Ishikawa (cell line): Measurements from ENCODE around the gene NCK2.

Experiments used
- CEBPB ChIP-seq: IDR thresholded peaks from 2 replicates; pipeline ENCODE4 v1.6.1; 2012
- CREB1 ChIP-seq: IDR thresholded peaks from 2 replicates; pipeline ENCODE4 v1.6.1; 2012; ENCODE audit warnings: low read depth
- EGR1 ChIP-seq: IDR thresholded peaks from 2 replicates; pipeline ENCODE4 v1.6.1; 2012
- EP300 ChIP-seq: IDR thresholded peaks from 2 replicates; pipeline ENCODE4 v1.6.1; 2012; ENCODE audit warnings: borderline replicate concordance
- FOXM1 ChIP-seq: IDR thresholded peaks from 2 replicates; pipeline ENCODE4 v1.6.1; 2012; ENCODE audit warnings: low read depth, borderline replicate concordance
- NFIC ChIP-seq: IDR thresholded peaks from 2 replicates; pipeline ENCODE4 v1.6.1; 2012
- RAD21 ChIP-seq: IDR thresholded peaks from 2 replicates; pipeline ENCODE4 v1.6.1; 2012; ENCODE audit warnings: low read depth
- TAF1 ChIP-seq: IDR thresholded peaks from 2 replicates; pipeline ENCODE4 v1.6.1; 2012; ENCODE audit warnings: low read depth, mild to moderate bottlenecking
- TCF12 ChIP-seq: IDR thresholded peaks from 2 replicates; pipeline ENCODE4 v1.6.1; 2012; ENCODE audit warnings: low read depth
- TEAD4 ChIP-seq: IDR thresholded peaks from 2 replicates; pipeline ENCODE4 v1.6.1; 2012
- YY1 ChIP-seq: IDR thresholded peaks from 2 replicates; pipeline ENCODE4 v1.6.1; 2012; ENCODE audit warnings: low read depth
- ZBTB7A ChIP-seq: IDR thresholded peaks from 2 replicates; pipeline ENCODE4 v1.6.1; 2012; ENCODE audit warnings: low read depth
- TF ChIP-seq, protein P1 (sequence below): IDR thresholded peaks from 2 replicates; pipeline ENCODE4 v1.6.1; 2012; ENCODE audit warnings: low read depth, mild to moderate bottlenecking
- TF ChIP-seq, protein P2 (sequence below): IDR thresholded peaks from 2 replicates; pipeline ENCODE4 v1.6.1; 2012
- TF ChIP-seq, protein P3 (sequence below): IDR thresholded peaks from 2 replicates; pipeline ENCODE4 v1.6.1; 2012

Gene NCK2

DNA sequence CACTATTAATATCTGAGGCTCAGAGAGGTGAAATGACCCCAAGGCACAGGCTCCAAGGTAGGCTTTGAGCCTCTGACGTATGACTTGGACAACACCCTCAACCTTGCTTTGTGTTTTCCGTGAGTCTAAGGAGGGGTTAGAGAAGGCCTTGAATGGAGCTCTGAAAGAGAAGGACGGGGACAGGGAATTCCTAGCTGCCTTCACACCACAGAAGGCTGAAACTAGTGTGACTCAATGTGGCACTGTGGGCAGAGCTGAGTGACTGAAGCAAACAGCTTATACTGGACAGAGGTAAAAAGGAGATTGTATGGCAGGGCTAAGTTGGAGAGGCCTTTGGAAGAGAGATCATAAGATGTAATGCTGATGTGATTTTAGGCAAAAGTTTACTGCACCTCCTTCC lies 3.5 kb upstream of the NCK2 start:
- no peak for TF ChIP-seq YY1
- TF ChIP-seq CREB1, result no peak

DNA sequence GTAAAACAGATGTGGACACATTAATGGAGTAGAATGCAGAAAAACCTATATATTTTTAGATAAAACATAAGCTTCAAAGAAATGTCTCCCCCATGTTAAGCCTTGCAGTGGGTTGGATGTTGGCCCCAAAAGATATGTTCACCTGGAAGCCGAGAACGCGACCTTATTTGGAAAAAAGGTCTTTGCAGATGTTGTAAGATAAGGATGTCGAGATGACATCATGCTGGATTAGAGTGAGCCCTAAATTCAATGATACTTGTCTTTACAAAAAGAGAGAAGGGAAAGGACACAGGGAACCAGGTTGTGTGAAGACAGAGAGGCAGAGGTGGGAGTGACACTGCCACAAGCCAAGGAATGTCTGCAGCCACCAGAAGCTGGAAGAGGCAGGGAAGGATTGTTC lies 3.1 kb upstream of the NCK2 start:
- TF ChIP-seq CREB1 (no peak), TEAD4 (no peak), EGR1 (no peak), FOXM1 (no peak)

DNA sequence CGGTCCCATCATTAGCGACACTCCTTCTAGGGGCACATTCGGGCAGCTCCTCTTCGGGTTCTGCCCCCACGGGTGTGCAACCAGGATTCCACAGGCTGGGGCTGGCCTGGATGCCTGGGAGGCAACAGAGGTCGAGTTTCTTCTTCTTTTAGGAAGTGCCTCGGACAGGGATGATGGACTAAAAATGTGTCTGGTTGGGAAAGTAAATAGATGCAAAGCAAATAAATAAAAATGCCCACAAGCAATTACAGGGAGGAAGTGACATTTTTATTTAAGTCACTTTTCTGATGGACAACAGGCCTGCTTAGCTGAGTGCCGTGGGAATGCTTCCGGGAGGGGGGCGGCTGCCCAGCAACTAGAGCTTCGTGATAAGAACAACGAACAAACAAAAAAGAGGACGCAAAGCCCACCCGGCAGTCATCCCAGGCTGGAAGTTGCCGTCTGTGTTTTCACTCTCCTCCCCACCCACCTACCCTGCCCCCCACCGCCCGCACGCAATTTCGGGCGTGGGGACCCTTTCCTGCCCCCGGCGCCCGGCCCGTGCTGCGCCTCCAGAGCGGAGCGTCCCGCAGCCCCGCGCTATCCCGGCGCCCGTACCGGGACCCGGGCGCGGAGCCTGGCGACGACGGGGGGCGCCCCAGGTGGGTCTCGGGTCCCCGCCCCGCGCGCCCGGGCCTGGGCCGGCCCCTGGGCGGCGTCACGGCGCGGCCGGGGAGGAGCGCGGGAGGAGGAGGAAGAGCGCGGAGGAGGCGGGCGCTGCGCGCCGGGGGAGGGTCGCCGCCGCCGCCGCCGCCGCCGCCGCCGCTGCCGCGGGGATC lies 412 bp upstream of the NCK2 start:
- TF ChIP-seq TCF12 (no peak), ZBTB7A (0 out of 2 replicates have a peak, but pooled peaks have one; percentile 48), CEBPB (no peak)

DNA sequence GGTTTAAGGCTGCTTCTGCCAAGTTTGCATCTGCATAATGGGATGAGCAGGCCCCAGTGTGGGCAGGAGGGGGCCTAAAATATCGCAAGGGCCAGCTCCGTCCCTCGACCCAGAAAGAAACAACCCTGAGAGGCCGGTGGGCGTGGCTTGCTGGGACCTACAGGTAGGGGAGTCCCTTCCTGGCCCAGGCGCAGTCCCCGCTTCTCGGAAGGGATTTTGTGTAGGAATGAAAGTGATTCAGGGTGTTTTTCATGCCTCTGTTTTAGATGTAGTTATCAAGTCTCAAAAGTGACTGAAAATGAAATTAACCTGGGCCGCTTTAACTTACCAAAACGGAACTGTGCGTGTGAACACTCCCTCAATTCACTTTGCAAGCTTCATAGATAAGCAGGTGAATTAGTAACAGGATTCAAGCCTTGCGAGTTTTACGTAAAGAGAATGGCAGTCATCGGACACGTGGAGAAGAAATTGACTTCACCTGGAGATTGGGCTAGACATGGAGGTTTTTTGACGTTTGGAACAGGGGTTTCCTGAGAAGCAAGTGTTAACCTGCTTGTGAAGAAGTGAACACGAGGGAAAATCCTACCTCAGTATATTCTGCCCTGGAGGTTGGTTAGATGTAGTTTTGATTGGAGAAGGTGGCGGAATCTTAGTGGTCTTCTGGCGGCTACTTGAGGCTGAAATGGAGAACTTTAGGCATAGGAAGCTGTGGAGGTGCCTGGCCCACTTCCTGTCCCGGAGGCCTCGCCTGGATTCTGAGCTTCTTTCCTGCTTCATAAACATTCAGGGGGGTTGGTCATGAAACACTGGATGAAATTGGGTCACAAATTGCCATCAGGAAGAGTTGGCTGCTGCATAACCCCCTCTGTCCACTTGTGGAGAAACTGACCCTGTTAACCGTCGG lies 1.7 kb downstream of the NCK2 start:
- TF ChIP-seq, protein P1, sequence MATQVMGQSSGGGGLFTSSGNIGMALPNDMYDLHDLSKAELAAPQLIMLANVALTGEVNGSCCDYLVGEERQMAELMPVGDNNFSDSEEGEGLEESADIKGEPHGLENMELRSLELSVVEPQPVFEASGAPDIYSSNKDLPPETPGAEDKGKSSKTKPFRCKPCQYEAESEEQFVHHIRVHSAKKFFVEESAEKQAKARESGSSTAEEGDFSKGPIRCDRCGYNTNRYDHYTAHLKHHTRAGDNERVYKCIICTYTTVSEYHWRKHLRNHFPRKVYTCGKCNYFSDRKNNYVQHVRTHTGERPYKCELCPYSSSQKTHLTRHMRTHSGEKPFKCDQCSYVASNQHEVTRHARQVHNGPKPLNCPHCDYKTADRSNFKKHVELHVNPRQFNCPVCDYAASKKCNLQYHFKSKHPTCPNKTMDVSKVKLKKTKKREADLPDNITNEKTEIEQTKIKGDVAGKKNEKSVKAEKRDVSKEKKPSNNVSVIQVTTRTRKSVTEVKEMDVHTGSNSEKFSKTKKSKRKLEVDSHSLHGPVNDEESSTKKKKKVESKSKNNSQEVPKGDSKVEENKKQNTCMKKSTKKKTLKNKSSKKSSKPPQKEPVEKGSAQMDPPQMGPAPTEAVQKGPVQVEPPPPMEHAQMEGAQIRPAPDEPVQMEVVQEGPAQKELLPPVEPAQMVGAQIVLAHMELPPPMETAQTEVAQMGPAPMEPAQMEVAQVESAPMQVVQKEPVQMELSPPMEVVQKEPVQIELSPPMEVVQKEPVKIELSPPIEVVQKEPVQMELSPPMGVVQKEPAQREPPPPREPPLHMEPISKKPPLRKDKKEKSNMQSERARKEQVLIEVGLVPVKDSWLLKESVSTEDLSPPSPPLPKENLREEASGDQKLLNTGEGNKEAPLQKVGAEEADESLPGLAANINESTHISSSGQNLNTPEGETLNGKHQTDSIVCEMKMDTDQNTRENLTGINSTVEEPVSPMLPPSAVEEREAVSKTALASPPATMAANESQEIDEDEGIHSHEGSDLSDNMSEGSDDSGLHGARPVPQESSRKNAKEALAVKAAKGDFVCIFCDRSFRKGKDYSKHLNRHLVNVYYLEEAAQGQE, result no peak
- no peak for TF ChIP-seq EGR1
- TF ChIP-seq TAF1, result no peak
- no peak for TF ChIP-seq NFIC
- TF ChIP-seq, protein P2, sequence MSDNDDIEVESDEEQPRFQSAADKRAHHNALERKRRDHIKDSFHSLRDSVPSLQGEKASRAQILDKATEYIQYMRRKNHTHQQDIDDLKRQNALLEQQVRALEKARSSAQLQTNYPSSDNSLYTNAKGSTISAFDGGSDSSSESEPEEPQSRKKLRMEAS, result no peak
- TF ChIP-seq EP300, result no peak

DNA sequence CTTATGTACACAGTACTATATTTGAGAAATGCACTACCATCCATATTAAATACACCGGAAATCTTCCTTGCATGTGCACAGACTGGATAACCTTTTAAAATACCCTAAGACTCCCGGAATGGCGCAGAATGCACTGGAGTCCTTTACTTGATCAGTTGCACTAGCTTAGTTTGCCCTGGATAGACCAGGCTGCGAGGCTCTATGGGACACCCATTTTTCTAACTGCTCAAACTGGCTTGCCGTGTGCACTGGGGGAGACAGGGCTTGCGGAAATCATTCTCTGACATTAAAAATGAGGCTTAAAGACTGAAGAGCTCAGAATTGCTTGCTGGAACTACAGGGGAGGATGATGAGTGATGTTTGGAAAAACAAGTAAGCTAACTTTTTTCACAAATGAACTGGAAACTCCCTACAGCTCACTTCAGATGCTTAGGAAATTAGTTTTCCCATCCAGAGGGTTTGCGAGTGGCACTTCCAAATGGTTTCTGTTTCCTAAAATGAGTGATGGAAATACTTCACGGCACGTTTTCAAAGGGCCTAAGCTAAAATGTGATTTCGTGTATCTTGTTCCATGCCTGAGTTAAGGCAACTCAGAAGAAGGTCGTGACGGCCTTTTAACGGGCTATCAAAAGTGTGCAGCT lies 2.7 kb downstream of the NCK2 start:
- TF ChIP-seq EGR1 (no peak), NFIC (no peak), TEAD4 (no peak), TCF12 (no peak), EP300 (no peak), RAD21 (no peak), CEBPB (no peak)

DNA sequence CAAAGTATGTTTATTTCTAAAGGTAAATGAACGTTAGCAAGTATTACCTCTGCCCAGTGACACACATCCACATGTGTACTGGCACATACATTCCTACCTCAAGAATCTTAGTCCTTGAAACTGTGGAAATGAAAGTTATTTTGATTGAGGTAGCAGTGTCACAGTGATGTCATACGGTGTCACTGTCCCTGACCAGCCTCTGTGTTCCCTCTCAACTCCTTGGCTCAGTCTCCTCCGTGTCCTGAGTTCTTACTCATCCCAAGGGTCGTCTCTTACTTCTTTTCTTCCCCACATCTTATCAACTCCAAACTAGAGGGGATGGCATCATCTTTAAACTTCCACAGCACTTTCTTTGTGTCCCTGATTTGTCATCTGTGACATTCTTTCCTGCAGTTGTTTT lies 3.3 kb downstream of the NCK2 start:
- TF ChIP-seq, protein P1, result no peak
- no peak for TF ChIP-seq TEAD4
- TF ChIP-seq CREB1, result no peak
- TF ChIP-seq TAF1, result no peak
- TF ChIP-seq, protein P2, result no peak
- no peak for TF ChIP-seq CEBPB
- no peak for TF ChIP-seq EP300

DNA sequence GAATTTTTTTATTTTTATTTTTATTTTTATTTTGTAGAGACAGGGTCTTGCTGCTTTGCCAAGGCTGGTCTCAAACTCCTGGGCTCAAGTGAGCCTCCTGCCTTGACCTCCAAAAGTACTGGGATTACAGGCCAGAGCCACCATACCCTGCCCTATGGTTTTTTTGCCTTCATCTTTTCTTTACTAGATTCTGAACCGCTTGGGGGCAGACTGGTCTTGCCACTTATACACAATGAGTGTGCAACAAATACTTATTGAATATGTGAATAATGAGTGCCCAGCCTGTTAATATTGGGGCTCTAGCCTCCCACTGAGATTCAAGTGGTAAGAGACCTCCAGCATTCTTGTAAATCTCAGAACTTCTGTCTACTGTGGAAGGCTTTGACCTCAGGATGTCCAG lies 3.9 kb downstream of the NCK2 start:
- TF ChIP-seq EP300, result no peak
- TF ChIP-seq CEBPB, result no peak
- TF ChIP-seq, protein P2, result no peak
- no peak for TF ChIP-seq ZBTB7A
- no peak; the same call in 1 of the 2 replicates for TF ChIP-seq RAD21
- TF ChIP-seq, protein P1, result no peak
- TF ChIP-seq, protein P3, sequence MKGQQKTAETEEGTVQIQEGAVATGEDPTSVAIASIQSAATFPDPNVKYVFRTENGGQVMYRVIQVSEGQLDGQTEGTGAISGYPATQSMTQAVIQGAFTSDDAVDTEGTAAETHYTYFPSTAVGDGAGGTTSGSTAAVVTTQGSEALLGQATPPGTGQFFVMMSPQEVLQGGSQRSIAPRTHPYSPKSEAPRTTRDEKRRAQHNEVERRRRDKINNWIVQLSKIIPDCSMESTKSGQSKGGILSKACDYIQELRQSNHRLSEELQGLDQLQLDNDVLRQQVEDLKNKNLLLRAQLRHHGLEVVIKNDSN, result no peak
- no peak for TF ChIP-seq CREB1
- no peak for TF ChIP-seq TAF1
- TF ChIP-seq NFIC, result no peak
- TF ChIP-seq FOXM1, result no peak
- no peak for TF ChIP-seq YY1
